ENCODE data around the gene MED15.

MED15 gene, protein sequence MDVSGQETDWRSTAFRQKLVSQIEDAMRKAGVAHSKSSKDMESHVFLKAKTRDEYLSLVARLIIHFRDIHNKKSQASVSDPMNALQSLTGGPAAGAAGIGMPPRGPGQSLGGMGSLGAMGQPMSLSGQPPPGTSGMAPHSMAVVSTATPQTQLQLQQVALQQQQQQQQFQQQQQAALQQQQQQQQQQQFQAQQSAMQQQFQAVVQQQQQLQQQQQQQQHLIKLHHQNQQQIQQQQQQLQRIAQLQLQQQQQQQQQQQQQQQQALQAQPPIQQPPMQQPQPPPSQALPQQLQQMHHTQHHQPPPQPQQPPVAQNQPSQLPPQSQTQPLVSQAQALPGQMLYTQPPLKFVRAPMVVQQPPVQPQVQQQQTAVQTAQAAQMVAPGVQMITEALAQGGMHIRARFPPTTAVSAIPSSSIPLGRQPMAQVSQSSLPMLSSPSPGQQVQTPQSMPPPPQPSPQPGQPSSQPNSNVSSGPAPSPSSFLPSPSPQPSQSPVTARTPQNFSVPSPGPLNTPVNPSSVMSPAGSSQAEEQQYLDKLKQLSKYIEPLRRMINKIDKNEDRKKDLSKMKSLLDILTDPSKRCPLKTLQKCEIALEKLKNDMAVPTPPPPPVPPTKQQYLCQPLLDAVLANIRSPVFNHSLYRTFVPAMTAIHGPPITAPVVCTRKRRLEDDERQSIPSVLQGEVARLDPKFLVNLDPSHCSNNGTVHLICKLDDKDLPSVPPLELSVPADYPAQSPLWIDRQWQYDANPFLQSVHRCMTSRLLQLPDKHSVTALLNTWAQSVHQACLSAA

GRCh38 chr22:20507253-20508066 is at the start of gene MED15:
MED15 (plus strand) TSS chr22:20507610; CDS start chr22:20507679, 69 bp downstream.
- peak within 1 kb of the TSS; percentile 92 for H3K4me3 ChIP-seq (ENCODE audit: control insufficient read depth, low read depth, low read length)
- TF ChIP-seq, protein P1, sequence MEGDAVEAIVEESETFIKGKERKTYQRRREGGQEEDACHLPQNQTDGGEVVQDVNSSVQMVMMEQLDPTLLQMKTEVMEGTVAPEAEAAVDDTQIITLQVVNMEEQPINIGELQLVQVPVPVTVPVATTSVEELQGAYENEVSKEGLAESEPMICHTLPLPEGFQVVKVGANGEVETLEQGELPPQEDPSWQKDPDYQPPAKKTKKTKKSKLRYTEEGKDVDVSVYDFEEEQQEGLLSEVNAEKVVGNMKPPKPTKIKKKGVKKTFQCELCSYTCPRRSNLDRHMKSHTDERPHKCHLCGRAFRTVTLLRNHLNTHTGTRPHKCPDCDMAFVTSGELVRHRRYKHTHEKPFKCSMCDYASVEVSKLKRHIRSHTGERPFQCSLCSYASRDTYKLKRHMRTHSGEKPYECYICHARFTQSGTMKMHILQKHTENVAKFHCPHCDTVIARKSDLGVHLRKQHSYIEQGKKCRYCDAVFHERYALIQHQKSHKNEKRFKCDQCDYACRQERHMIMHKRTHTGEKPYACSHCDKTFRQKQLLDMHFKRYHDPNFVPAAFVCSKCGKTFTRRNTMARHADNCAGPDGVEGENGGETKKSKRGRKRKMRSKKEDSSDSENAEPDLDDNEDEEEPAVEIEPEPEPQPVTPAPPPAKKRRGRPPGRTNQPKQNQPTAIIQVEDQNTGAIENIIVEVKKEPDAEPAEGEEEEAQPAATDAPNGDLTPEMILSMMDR (IDR thresholded peaks at IDR 0.05; ENCODE audit: control insufficient read depth, insufficient read depth, low read depth, low read length, missing control alignments) = no peak
- no peak for DNase-seq (ENCODE audit: low read depth)

DNA sequence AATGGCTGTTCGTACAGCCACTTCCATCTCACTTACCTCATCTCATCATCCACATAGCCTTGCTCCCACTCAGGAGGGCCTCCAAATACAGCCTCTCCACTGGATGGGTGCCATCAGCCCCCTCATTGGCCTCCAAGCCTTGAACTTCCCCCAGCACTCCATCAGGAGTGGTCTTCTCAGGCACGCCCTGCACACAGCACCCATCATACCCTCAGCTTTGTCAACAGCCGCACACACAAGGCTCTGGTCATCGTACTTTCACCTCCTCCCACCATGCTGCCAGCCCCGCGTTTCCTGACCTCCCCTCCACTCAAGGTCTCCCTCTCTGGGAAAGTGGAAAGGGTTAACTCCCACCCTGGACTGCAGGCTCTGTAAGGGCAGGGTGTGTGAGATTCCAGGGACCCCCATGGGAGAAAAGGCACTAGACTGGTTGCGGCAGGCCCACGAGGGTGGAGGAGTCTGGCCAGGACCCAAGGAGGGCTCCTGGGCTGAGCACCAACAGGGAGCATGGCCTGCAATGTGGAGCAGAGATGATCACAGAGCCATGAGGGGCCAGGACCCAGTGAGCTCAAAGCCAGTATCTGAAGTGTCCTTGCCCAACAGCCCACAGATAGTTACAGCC is 48.8 kb upstream of the MED15 start:
- TF ChIP-seq, protein P1 (IDR thresholded peaks at IDR 0.05; ENCODE audit: control insufficient read depth, insufficient read depth, low read depth, low read length, missing control alignments) = no peak
- no peak overlapping the region for H3K4me3 ChIP-seq (ENCODE audit: control insufficient read depth, low read depth, low read length)
- no peak for DNase-seq (ENCODE audit: low read depth)

GRCh38 chr22:20459152-20459542 is 48.3 kb upstream of the MED15 start:
- H3K4me3 ChIP-seq (ENCODE audit: control insufficient read depth, low read depth, low read length) = no peak overlapping the region
- TF ChIP-seq, protein P1 (IDR thresholded peaks at IDR 0.05; ENCODE audit: control insufficient read depth, insufficient read depth, low read depth, low read length, missing control alignments) = no peak
- DNase-seq (ENCODE audit: low read depth) = no peak

- H3K4me3 ChIP-seq (ENCODE audit: control insufficient read depth, low read depth, low read length) = no peak overlapping the region
- DNase-seq (ENCODE audit: low read depth) = no peak
- TF ChIP-seq, protein P1 (IDR thresholded peaks at IDR 0.05; ENCODE audit: control insufficient read depth, insufficient read depth, low read depth, low read length, missing control alignments) = no peak
Measured at GRCh38 chr22:20459862-20460261, 47.5 kb upstream of the MED15 start.

GRCh38 chr22:20463324-20464095 is 43.9 kb upstream of the MED15 start:
- DNase-seq (ENCODE audit: low read depth) = no peak
- TF ChIP-seq, protein P1 (IDR thresholded peaks at IDR 0.05; ENCODE audit: control insufficient read depth, insufficient read depth, low read depth, low read length, missing control alignments) = no peak
- no peak overlapping the region for H3K4me3 ChIP-seq (ENCODE audit: control insufficient read depth, low read depth, low read length)
